Body of pancreas (tissue), 4 donors: ENCODE data around the gene PDCD7.

Experiments used
- CTCF ChIP-seq, 7 experiments: fragments of 450-650 bp in 4 of 7; fragments of 200-600 bp in 3 of 7; sonication (generic) in 3 of 7; IDR thresholded peaks; one replicate each; pipeline ENCODE4 v1.5.1; 2016 to 2019; ENCODE audit warnings: antibody characterized with exemption in 7 of 7
- POLR2A ChIP-seq, 3 donors: fragments of 450-650 bp; IDR thresholded peaks; one replicate each; pipeline ENCODE4 v1.6.1; 2016; ENCODE audit warnings: antibody characterized with exemption in 3 of 3, mild to moderate bottlenecking in 2 of 3

- TF ChIP-seq CTCF (IDR thresholded peaks at IDR 0.05) (peak in 1 of 7 experiments; percentile 13), POLR2A (IDR thresholded peaks at IDR 0.05) (no peak)
Observed at GRCh38 chr15:65083262-65083701, 50.3 kb downstream of the PDCD7 start.
